ENCODE data around the gene PDGFD.

PDGFD gene

DNA sequence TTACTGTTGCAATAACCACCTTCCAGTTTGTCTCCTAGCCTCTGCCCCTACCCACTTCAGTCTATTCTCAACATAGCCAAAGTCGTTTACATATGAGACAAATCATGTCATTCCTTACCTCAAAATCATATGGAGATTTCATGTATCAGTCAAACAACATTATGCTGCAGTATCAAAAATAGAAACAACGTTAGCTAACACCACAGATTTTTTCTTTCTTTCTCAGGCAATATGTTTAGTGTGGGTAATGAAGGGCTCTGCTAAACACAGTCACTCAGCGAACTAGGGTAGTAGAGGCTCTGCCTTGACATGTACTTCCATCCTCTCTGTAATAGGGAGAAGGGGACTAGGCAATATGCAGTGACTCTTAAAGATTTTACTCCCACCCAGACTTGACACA is 268.8 kb downstream of the PDGFD start:
- no peak for DNase-seq
- intact Hi-C loops (cut with DNase I): no loop called here

DNA sequence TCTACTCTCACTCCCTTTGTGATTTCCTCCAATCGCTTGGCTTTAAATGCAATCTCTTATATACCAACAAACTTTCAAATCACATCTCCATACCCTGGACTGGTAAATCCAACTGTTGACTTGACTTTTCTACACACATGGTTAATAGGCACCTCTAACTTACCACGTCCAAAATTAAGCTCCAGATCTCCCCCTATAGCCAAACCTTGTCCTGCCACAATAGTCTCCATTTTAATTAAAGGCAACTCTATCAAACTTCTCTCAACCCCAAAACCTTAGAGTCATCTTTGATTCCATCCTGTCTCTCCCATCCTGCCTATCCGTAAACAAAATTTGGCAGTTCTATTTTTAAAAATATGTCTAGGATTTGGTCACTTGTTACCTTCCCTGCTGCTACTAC is 269.3 kb downstream of the PDGFD start:
- intact Hi-C loops (cut with DNase I): no loop called here

GRCh38 chr11:103894034-103894433 is 269.9 kb downstream of the PDGFD start:
- no peak for DNase-seq

More for the DNA sequence above, 269.3 kb downstream of the PDGFD start:
- no peak for DNase-seq

DNA sequence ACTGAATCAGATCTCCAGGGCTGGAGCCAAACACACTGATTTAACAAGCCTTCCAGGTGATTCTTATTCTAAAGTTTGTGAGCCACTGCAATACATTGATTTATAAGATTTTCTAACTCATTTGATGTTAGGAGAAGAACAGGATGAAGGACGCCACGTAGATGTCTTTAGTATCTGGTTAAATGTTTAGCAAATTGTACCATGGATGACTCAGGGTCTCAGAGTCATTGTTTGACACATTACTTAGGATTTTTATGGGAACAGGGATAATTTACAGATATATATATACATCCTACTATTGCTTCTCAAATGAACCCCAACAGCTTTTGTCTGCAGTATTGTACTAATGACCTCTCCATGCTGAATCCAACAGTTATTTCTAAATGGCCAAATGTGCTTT is 270.6 kb downstream of the PDGFD start:
- intact Hi-C loops (cut with DNase I): no loop called here

More at GRCh38 chr11:103894034-103894433, 269.9 kb downstream of the PDGFD start:
- intact Hi-C loops (cut with DNase I): no loop called here

GRCh38 chr11:103892603-103893002 is 271.3 kb downstream of the PDGFD start:
- peak in 1 of 10 donors; percentile 43 for DNase-seq
- intact Hi-C loops (cut with DNase I): no loop called here

More for the DNA sequence above, 270.6 kb downstream of the PDGFD start:
- no peak for DNase-seq

DNA sequence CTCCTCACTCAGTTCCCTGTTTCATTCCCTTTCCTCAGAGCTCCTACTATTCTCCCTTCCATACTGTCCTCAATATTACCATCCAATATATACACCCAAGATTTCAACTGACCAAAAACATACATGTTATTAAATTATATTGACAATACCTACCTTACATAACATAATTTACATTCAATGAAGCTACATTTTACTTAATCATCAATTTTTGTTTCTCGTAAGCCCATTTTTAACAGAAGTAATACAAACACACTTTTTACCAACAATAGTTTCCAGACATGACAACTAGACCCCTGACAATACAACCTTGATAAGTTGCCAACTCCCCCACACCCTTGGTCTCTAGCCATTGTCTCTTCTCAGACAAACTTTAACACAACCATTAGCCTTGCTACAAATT is 273.3 kb downstream of the PDGFD start:
- no peak for DNase-seq
- intact Hi-C loops (cut with DNase I): no loop called here

GRCh38 chr11:103889679-103890078 is 274.3 kb downstream of the PDGFD start:
- intact Hi-C loops (cut with DNase I): no loop called here
- no peak for DNase-seq

DNA sequence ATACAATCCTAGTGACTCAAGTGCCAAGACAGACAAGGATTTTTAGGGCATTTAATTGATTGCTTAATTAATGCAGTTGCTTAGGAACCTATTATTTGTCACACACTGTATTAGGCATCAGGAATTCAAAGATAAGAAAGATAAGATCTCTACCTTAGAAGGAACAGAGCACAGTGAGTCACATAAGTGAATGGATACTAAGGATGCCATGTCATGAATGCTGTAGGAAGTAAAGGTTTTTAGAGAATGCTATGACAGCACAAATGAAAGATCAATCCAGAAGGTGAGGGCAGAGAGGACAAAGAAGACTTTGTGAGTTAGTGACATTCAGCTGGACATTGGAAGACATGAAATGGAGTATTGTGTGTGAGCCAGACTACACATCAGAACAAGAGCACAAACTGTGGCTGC is 275.4 kb downstream of the PDGFD start:
- intact Hi-C loops (cut with DNase I): no loop called here
- DNase-seq: no peak

- intact Hi-C loops (cut with DNase I): no loop called here
- DNase-seq: peak in 8 of 10 donors; percentile 12 to 84 (median 24)
These were observed 276.8 kb downstream of the PDGFD start for GRCh38 chr11:103887001-103887658.

DNA sequence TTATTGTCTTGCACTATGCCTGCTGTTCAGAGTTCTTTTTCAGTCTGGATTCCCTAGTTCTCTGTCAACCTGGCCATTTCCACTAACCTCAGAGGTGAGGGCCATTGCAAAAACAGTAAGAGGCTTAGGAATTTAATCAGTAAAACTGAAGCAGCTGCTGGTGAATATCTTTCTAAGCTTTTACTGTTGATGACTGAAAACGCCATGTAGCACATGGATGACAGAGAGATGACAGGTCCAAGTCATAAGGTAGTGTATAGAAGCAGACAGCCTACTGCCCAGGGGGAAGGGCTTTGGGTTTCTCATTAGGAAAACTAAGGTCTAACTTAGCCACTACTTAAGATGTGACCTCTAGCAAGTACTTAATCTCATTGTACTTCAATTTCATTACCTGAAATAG is 280.1 kb downstream of the PDGFD start:
- DNase-seq: no peak
- intact Hi-C loops (cut with DNase I): no loop called here

GRCh38 chr11:103883291-103883690 is 280.7 kb downstream of the PDGFD start:
- DNase-seq: no peak
- intact Hi-C loops (cut with DNase I): no loop called here

DNA sequence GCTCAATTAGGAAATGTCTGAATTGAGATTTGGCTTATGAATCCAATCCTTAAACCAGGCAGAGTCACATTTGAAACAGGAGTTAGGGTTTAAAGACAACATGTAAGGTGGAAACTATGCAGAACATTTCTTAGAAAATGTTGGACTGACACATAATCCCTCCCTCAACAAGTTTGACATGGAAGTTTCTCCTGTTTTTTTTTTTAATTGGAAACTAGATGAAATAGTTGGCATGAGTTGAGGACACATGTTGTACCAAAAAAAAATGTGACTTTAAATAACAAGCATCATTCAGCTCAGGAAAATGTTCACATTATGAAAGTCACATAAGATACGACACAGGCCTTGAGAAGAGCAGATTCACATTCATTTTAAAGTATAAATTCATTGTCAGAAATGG is 282.4 kb downstream of the PDGFD start:
- intact Hi-C loops (cut with DNase I): no loop called here
- DNase-seq: no peak

GRCh38 chr11:103880968-103881367 is 283.0 kb downstream of the PDGFD start:
- no peak for DNase-seq
- intact Hi-C loops (cut with DNase I): no loop called here

GRCh38 chr11:103878646-103879045 is 285.3 kb downstream of the PDGFD start:
- intact Hi-C loops (cut with DNase I): no loop called here
- no peak for DNase-seq

DNA sequence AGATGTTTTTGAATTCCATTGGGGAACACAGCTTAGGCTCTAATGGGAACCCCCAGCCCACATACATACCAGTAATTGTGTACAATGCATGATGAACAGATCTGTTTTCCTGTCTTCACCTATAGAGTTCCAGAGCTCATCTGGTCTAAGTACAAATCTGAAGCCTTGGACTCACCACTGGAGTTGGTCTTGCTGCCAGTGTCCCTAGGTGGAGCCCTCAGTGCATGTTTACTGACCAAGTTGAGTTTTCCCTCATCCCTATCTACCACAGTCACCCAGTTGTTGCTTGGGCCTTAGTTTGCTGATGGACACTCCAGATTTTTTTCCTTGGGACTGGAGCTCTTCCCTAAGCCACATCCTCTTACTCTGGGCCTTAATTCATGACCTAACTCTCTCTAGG is 286.7 kb downstream of the PDGFD start:
- DNase-seq: peak in 3 of 10 donors; percentile 18 to 63 (median 30)
- intact Hi-C loops (cut with DNase I): no loop called here

DNA sequence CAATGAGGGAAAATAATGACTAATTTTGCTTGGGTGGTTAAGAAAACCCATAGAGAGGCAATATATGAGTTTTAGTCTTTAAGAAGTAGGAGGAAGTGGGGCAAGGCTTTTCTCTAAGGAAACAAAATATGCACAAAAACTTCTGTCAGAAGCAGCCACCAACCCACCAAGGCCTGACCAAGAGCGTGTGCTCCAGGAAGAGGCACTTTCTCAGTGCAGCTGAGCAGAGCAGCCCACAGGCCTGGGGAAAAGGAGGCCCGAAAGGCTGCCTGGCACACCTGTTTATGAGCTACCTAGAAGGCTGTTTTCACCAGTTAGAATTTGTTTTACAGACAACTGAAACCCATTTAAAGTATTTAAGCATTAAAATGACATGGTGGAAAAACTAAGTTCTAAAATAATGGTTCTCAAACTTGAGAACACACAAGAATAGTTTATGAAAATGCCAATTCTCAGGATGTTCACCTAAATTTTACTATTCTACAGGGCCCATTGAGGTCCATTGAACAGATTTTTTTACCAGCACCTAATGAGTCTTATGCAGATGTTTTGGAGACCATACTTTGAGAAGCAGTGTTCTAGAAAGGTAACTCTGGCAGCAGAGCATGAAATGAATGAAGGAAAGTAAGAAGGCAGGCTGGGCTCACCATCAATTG is 288.0 kb downstream of the PDGFD start:
- intact Hi-C loops (cut with DNase I): no loop called here
- peak in 1 of 10 donors; percentile 29 for DNase-seq

- DNase-seq: no peak
- intact Hi-C loops (cut with DNase I): no loop called here
These were observed 291.2 kb downstream of the PDGFD start for GRCh38 chr11:103872748-103873147.

DNA sequence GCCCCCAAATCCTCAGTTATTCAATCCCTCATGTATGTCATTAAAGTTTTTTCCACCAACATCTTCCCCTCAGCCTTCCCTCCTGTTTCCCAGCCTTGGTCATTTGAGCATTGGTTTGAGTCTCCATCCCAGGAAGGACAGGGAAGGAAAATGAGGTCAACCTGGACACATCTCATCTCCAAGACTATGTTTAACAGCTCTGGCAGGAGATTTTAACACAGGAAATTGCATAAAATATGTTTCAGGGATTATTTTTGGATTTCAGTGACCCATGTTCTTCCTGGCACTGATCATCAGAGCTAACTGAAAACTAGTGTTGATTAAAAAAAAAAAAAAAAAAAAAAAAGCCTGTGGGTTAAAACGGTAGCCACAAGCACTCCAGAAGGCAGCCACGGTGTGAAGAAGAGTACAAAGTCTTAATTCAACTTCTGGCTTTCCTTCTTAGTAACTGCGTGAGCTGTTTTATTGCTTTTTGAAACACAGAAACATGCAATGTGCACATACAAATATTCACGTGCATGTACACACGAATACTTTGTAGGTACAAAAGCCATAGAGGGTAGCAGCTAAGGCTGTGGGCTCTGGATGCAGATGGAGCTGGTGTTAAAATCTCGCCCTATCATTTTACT is 291.9 kb downstream of the PDGFD start:
- intact Hi-C loops (cut with DNase I): no loop called here
- no peak for DNase-seq

DNA sequence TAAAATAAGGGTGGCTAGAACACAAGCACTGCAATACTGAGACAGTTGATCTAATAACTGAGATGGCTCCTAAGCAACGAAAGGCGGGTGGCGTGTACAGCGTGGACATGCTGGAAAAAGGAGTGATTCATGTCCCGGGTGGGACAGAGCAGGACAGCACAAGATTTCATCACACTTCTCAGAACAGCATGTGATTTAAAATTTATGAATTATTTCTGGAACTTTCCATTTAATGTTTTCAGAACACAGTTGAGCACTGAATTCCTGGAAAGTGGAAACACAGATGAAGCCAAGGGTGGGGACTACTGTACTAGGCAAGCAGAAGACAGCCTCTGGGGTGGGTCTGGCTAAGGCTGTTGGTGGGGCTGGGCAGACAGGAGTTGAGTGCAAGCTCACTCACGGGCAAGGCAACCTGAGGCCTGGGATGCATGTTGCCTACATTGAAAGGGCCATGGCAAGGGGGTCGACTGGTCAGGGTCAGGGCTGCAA is 293.1 kb downstream of the PDGFD start:
- intact Hi-C loops (cut with DNase I): no loop called here
- DNase-seq: no peak

- DNase-seq: no peak
- intact Hi-C loops (cut with DNase I): no loop called here
These were observed 296.5 kb downstream of the PDGFD start for GRCh38 chr11:103867481-103867880.

DNA sequence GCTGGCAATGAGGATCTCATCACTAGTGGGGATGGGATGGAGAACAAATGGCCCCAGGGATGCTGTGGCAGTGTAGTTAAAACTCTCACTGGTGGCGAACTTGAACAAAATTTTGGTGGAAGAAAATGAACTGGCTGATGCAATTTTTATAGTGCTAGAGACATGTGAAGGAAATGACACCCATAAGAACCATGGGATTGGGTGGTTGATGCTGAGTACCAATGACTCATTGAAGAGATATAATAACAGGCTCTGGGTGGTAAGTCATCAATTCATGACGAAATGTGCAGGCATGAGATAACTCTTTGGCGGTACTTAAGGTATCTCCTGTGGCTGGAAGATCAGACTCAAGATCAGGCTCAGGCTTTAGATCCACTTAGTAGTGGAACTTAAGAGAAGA is 300.4 kb downstream of the PDGFD start:
- intact Hi-C loops (cut with DNase I): no loop called here
- DNase-seq: no peak

DNA sequence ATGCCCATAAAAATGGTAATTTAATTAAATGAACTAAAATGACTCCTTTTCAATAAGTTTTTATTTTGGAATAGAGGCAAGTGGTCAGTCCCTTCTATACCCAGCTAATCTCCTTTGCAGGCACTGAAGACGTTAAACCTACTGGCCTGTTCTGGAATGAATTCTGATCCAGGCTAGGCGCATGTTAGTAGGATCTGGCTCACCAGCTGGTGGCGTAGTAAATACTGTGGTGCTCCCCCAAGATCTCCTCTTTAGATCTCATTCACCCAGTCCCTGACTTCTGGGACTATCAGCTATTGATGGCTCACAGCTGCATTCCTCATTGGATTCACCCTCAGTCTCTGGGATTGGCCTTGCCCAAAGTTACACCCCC is 301.2 kb downstream of the PDGFD start:
- no peak for DNase-seq
- intact Hi-C loops (cut with DNase I): no loop called here

Data from posterior cingulate gyrus (tissue), 11 donors.